C4-2B (cell line): ENCODE measurements around the gene CREB5.

ENCODE experiments used
- H3K27ac ChIP-seq: fragments of 450-650 bp; 2 replicates; pipeline ENCODE4 v1.5.1; 2017
- CTCF ChIP-seq: fragments of 450-650 bp; conservative IDR thresholded peaks from 2 replicates; pipeline ENCODE4 v1.5.1; 2017; ENCODE audit warnings: mild to moderate bottlenecking
- ZFX ChIP-seq: fragments of 450-650 bp; IDR thresholded peaks from 2 replicates; pipeline ENCODE4 v1.6.1; 2017

Gene CREB5

GRCh38 chr7:28425496-28425895 lies 13.2 kb downstream of the CREB5 start:
- no peak for TF ChIP-seq ZFX

GRCh38 chr7:28427236-28427635 lies 14.9 kb downstream of the CREB5 start:
- TF ChIP-seq ZFX: no peak
- no peak for TF ChIP-seq CTCF
- no peak overlapping the region for H3K27ac ChIP-seq

More at GRCh38 chr7:28425496-28425895, 13.2 kb downstream of the CREB5 start:
- no peak overlapping the region for H3K27ac ChIP-seq

- TF ChIP-seq ZFX (no peak), CTCF (no peak)
- no peak overlapping the region for H3K27ac ChIP-seq
These were observed 18.3 kb downstream of the CREB5 start for GRCh38 chr7:28430616-28431015.

- no peak for TF ChIP-seq CTCF
- TF ChIP-seq ZFX: no peak
- H3K27ac ChIP-seq: no peak overlapping the region
These were observed 19.8 kb downstream of the CREB5 start for GRCh38 chr7:28432105-28432504.

GRCh38 chr7:28433039-28433438 lies 20.7 kb downstream of the CREB5 start:
- H3K27ac ChIP-seq: no peak overlapping the region
- no peak for TF ChIP-seq CTCF
- TF ChIP-seq ZFX: no peak

GRCh38 chr7:28433699-28434219 lies 21.4 kb downstream of the CREB5 start:
- no peak for TF ChIP-seq ZFX
- no peak overlapping the region for H3K27ac ChIP-seq

- no peak overlapping the region for H3K27ac ChIP-seq
- TF ChIP-seq CTCF: no peak
- no peak for TF ChIP-seq ZFX
These were observed 22.2 kb downstream of the CREB5 start for GRCh38 chr7:28434510-28434909.

GRCh38 chr7:28435152-28435551 lies 22.8 kb downstream of the CREB5 start:
- TF ChIP-seq CTCF (no peak), ZFX (no peak)
- H3K27ac ChIP-seq: no peak overlapping the region
